ENCODE results near the gene USP3.

USP3 gene

DNA sequence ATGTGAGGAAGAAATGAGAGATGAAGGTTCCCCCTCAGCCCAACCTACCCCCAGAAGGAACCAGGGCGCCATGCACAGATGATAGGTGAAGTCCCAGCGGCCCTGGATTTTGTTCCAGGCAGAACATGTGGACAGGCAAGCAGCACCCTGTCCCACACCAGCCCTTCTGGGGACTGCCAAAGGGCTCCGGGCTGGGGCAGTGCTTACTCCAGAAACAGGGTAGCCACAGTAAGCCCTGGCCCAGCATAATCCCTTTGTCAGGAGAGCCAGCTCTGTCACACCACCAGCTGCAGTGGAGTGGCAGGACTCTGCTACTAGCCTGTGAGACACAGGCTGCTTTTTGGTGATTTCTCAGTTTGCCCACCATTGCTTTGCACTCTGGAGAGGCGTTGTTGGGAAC lies 99.1 kb downstream of the USP3 start:
- no peak for DNase-seq
- H3K27ac ChIP-seq (ENCODE audit: insufficient read depth, low read length, poor library complexity, severe bottlenecking), result no peak overlapping the region
- H3K9me3 ChIP-seq (ENCODE audit: control insufficient read depth, low read length), result no peaks in the 10 kb centered on the region
- H3K27me3 ChIP-seq (replicated peaks; ENCODE audit: control insufficient read depth, insufficient read depth, low read length, poor library complexity, severe bottlenecking), result no peaks in the 10 kb centered on the region
- no peak overlapping the region for H3K4me3 ChIP-seq (ENCODE audit: insufficient read depth, low read depth, low read length, poor library complexity, severe bottlenecking)
- H3K4me1 ChIP-seq (ENCODE audit: control insufficient read depth, insufficient read depth, low read length, poor library complexity, severe bottlenecking), result peaks cover 33% of the 10 kb centered on the region
- H3K36me3 ChIP-seq (ENCODE audit: control insufficient read depth, insufficient read depth, low read length), result peaks cover 7% of the 10 kb centered on the region

DNA sequence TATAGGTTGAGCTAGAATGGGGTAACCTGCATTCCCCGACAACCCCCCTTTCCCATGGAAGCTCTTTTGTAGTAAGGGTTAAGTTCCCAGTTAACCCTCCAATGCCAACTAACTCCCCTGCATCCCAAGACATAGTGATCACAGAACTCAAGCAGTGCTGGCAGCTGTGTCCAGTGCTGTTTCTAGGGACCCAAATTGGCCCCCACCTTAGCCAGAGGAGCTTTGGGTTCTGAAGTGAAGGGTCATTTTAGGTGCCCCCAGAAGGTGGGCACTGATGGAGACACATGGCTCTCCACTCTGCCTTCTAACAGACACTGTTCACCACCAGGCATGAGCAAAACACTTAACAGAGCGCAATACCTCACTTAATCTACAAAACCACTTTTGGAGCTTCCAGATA lies 99.9 kb downstream of the USP3 start:
- Histone ChIP-seq H3K4me1 (ENCODE audit: control insufficient read depth, insufficient read depth, low read length, poor library complexity, severe bottlenecking) (peaks cover 33% of the 10 kb centered on the region), H3K27me3 (replicated peaks; ENCODE audit: control insufficient read depth, insufficient read depth, low read length, poor library complexity, severe bottlenecking) (no peaks in the 10 kb centered on the region), H3K9me3 (ENCODE audit: control insufficient read depth, low read length) (no peaks in the 10 kb centered on the region), H3K27ac (ENCODE audit: insufficient read depth, low read length, poor library complexity, severe bottlenecking) (no peak overlapping the region), H3K4me3 (ENCODE audit: insufficient read depth, low read depth, low read length, poor library complexity, severe bottlenecking) (no peak overlapping the region), H3K36me3 (ENCODE audit: control insufficient read depth, insufficient read depth, low read length) (peaks cover 14% of the 10 kb centered on the region)
- no peak for DNase-seq

DNA sequence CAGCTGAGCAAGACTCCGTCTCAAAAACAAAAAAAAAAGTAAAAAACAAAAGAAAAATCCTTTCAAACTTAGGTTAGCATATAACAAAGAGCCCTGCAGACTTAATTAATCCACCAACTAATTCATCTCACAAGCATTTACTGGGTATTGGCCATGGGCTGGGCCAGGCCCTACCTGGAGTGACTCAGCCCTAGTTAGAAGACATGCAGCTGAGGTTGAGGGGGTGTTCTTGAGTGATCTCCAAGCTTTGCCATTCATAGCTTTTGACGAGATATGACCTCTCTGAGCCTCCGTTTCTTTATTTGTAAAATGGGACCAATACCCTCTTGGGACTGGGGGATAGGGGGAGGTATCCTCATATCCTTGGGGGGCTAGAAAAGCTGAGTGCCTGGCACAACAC lies 100.6 kb downstream of the USP3 start:
- peak overlapping the region; percentile 32 for H3K27ac ChIP-seq (ENCODE audit: insufficient read depth, low read length, poor library complexity, severe bottlenecking)
- no peaks in the 10 kb centered on the region for H3K27me3 ChIP-seq (replicated peaks; ENCODE audit: control insufficient read depth, insufficient read depth, low read length, poor library complexity, severe bottlenecking)
- peaks cover 32% of the 10 kb centered on the region for H3K4me1 ChIP-seq (ENCODE audit: control insufficient read depth, insufficient read depth, low read length, poor library complexity, severe bottlenecking)
- no peak for DNase-seq
- no peaks in the 10 kb centered on the region for H3K9me3 ChIP-seq (ENCODE audit: control insufficient read depth, low read length)
- H3K4me3 ChIP-seq (ENCODE audit: insufficient read depth, low read depth, low read length, poor library complexity, severe bottlenecking), result no peak overlapping the region
- H3K36me3 ChIP-seq (ENCODE audit: control insufficient read depth, insufficient read depth, low read length), result peaks cover 20% of the 10 kb centered on the region

DNA sequence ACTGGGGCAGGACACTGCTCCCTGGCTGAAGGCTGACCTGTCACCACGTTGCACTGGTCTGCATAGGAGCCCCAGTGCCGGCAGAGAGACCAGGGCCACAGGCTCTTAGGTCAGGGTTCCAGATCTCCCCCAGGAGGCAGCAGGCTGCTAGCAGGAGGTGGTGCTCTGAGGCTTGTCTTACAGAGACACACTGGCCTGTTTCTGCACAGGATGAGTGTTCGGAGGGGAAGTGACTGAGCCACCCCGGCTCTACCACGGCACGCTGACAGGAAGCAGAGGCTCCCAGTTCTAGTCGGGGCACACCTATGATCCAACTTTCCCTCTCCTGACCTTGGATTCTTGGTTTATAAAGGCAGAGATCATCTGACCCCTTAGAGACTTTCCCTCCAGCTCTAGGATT lies 101.4 kb downstream of the USP3 start:
- H3K27ac ChIP-seq (ENCODE audit: insufficient read depth, low read length, poor library complexity, severe bottlenecking), result peak overlapping the region; percentile 32
- no peaks in the 10 kb centered on the region for H3K9me3 ChIP-seq (ENCODE audit: control insufficient read depth, low read length)
- peaks cover 36% of the 10 kb centered on the region for H3K4me1 ChIP-seq (ENCODE audit: control insufficient read depth, insufficient read depth, low read length, poor library complexity, severe bottlenecking)
- DNase-seq, result peak in 1 of 3 donors; percentile 16
- no peak overlapping the region for H3K4me3 ChIP-seq (ENCODE audit: insufficient read depth, low read depth, low read length, poor library complexity, severe bottlenecking)
- H3K27me3 ChIP-seq (replicated peaks; ENCODE audit: control insufficient read depth, insufficient read depth, low read length, poor library complexity, severe bottlenecking), result no peaks in the 10 kb centered on the region
- H3K36me3 ChIP-seq (ENCODE audit: control insufficient read depth, insufficient read depth, low read length), result peaks cover 20% of the 10 kb centered on the region

DNA sequence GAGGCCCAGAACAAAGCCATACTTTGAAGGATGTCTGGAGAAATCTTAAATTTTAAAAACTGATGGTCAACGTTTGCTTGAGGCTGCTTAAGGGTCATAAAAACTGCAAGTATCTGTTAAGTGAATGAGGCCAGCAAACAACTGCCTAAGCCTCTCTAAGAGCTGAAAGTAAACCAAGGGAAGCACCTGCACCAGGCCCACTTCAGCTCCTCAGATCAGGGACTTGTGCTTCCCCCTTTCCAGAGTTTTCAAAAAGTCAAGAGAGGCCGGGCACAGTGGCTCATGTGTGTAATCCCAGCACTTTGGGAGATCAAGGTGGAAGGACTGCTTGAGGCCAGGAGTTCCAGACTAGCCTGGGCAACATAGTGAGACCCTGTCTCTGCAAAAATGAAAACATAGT lies 101.9 kb downstream of the USP3 start:
- H3K27ac ChIP-seq (ENCODE audit: insufficient read depth, low read length, poor library complexity, severe bottlenecking), result peak overlapping the region; percentile 32
- no peaks in the 10 kb centered on the region for H3K9me3 ChIP-seq (ENCODE audit: control insufficient read depth, low read length)
- H3K4me1 ChIP-seq (ENCODE audit: control insufficient read depth, insufficient read depth, low read length, poor library complexity, severe bottlenecking), result peaks cover 35% of the 10 kb centered on the region
- no peak overlapping the region for H3K4me3 ChIP-seq (ENCODE audit: insufficient read depth, low read depth, low read length, poor library complexity, severe bottlenecking)
- H3K27me3 ChIP-seq (replicated peaks; ENCODE audit: control insufficient read depth, insufficient read depth, low read length, poor library complexity, severe bottlenecking), result no peaks in the 10 kb centered on the region
- H3K36me3 ChIP-seq (ENCODE audit: control insufficient read depth, insufficient read depth, low read length), result peaks cover 20% of the 10 kb centered on the region
- no peak for DNase-seq

- H3K4me3 ChIP-seq (ENCODE audit: insufficient read depth, low read depth, low read length, poor library complexity, severe bottlenecking), result no peak overlapping the region
- no peaks in the 10 kb centered on the region for H3K27me3 ChIP-seq (replicated peaks; ENCODE audit: control insufficient read depth, insufficient read depth, low read length, poor library complexity, severe bottlenecking)
- H3K4me1 ChIP-seq (ENCODE audit: control insufficient read depth, insufficient read depth, low read length, poor library complexity, severe bottlenecking), result peaks cover 30% of the 10 kb centered on the region
- peaks cover 29% of the 10 kb centered on the region for H3K36me3 ChIP-seq (ENCODE audit: control insufficient read depth, insufficient read depth, low read length)
- DNase-seq, result no peak
- no peaks in the 10 kb centered on the region for H3K9me3 ChIP-seq (ENCODE audit: control insufficient read depth, low read length)
- H3K27ac ChIP-seq (ENCODE audit: insufficient read depth, low read length, poor library complexity, severe bottlenecking), result no peak overlapping the region
Observed at GRCh38 chr15:63608989-63609388, 104.6 kb downstream of the USP3 start.

DNA sequence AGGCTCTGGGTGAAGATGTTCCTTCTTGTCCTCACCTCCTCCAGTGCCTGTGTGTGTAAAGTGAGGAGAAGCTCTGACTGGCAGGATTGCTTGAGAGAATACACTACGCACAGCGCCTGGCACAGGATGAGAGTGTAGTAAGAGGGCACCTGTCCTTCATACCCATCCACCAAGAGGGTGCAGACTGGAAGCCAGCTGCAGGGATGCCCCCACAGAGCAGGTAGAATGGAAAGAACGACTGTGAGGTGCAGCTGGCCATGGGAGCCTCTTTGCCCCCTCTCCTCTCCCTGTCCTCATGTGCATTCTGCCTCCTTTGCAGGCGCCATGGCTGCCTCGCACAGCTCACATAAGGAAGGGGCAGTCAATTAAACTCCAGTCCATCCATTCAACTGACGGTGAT lies 105.1 kb downstream of the USP3 start:
- Histone ChIP-seq H3K4me1 (ENCODE audit: control insufficient read depth, insufficient read depth, low read length, poor library complexity, severe bottlenecking) (peaks cover 30% of the 10 kb centered on the region), H3K27ac (ENCODE audit: insufficient read depth, low read length, poor library complexity, severe bottlenecking) (no peak overlapping the region), H3K4me3 (ENCODE audit: insufficient read depth, low read depth, low read length, poor library complexity, severe bottlenecking) (no peak overlapping the region), H3K9me3 (ENCODE audit: control insufficient read depth, low read length) (no peaks in the 10 kb centered on the region), H3K27me3 (replicated peaks; ENCODE audit: control insufficient read depth, insufficient read depth, low read length, poor library complexity, severe bottlenecking) (no peaks in the 10 kb centered on the region), H3K36me3 (ENCODE audit: control insufficient read depth, insufficient read depth, low read length) (peaks cover 29% of the 10 kb centered on the region)
- no peak for DNase-seq

GRCh38 chr15:63610209-63610841 lies 105.9 kb downstream of the USP3 start:
- peaks cover 37% of the 10 kb centered on the region for H3K36me3 ChIP-seq (ENCODE audit: control insufficient read depth, insufficient read depth, low read length)
- peak overlapping the region; percentile 53 for H3K27ac ChIP-seq (ENCODE audit: insufficient read depth, low read length, poor library complexity, severe bottlenecking)

GRCh38 chr15:63611177-63611576 lies 106.8 kb downstream of the USP3 start:
- no peak overlapping the region for H3K27ac ChIP-seq (ENCODE audit: insufficient read depth, low read length, poor library complexity, severe bottlenecking)

More at GRCh38 chr15:63610209-63610841, 105.9 kb downstream of the USP3 start:
- Histone ChIP-seq H3K9me3 (ENCODE audit: control insufficient read depth, low read length) (no peaks in the 10 kb centered on the region), H3K4me1 (ENCODE audit: control insufficient read depth, insufficient read depth, low read length, poor library complexity, severe bottlenecking) (peaks cover 27% of the 10 kb centered on the region), H3K4me3 (ENCODE audit: insufficient read depth, low read depth, low read length, poor library complexity, severe bottlenecking) (no peak overlapping the region), H3K27me3 (replicated peaks; ENCODE audit: control insufficient read depth, insufficient read depth, low read length, poor library complexity, severe bottlenecking) (no peaks in the 10 kb centered on the region)
- peak; percentile 31 to 50 (median 49) for DNase-seq

GRCh38 chr15:63612300-63612699 lies 107.9 kb downstream of the USP3 start:
- H3K27ac ChIP-seq (ENCODE audit: insufficient read depth, low read length, poor library complexity, severe bottlenecking), result no peak overlapping the region
- DNase-seq, result no peak
- no peaks in the 10 kb centered on the region for H3K9me3 ChIP-seq (ENCODE audit: control insufficient read depth, low read length)
- H3K4me3 ChIP-seq (ENCODE audit: insufficient read depth, low read depth, low read length, poor library complexity, severe bottlenecking), result no peak overlapping the region
- H3K4me1 ChIP-seq (ENCODE audit: control insufficient read depth, insufficient read depth, low read length, poor library complexity, severe bottlenecking), result peaks cover 14% of the 10 kb centered on the region
- H3K36me3 ChIP-seq (ENCODE audit: control insufficient read depth, insufficient read depth, low read length), result peaks cover 49% of the 10 kb centered on the region
- no peaks in the 10 kb centered on the region for H3K27me3 ChIP-seq (replicated peaks; ENCODE audit: control insufficient read depth, insufficient read depth, low read length, poor library complexity, severe bottlenecking)

More at GRCh38 chr15:63611177-63611576, 106.8 kb downstream of the USP3 start:
- peaks cover 43% of the 10 kb centered on the region for H3K36me3 ChIP-seq (ENCODE audit: control insufficient read depth, insufficient read depth, low read length)
- no peaks in the 10 kb centered on the region for H3K27me3 ChIP-seq (replicated peaks; ENCODE audit: control insufficient read depth, insufficient read depth, low read length, poor library complexity, severe bottlenecking)
- DNase-seq, result no peak
- no peak overlapping the region for H3K4me3 ChIP-seq (ENCODE audit: insufficient read depth, low read depth, low read length, poor library complexity, severe bottlenecking)
- peaks cover 19% of the 10 kb centered on the region for H3K4me1 ChIP-seq (ENCODE audit: control insufficient read depth, insufficient read depth, low read length, poor library complexity, severe bottlenecking)
- no peaks in the 10 kb centered on the region for H3K9me3 ChIP-seq (ENCODE audit: control insufficient read depth, low read length)
